CD4-positive, alpha-beta T cell (primary cell): Measurements from ENCODE around the gene LRP2. TPM values are rescaled to one million over a fixed set of nuclear protein-coding genes. Genes with fewer than 3 reads are reported as not detected.

ENCODE experiments used
- ATAC-seq: fragments of 200-7000 bp; cut with Tn5 transposase; one replicate; pipeline ENCODE4 v1.10.0; 2022; ENCODE audit warnings: mild to moderate bottlenecking; ENCODE audit not compliant: poor library complexity
- CTCF ChIA-PET: fragments of 350-600 bp; sonication (Branson Sonifier 250); formaldehyde crosslinking; loops from one replicate; lab custom pipeline; 2021; ENCODE audit warnings: antibody characterized with exemption, inconsistent platforms; lab: Charles Lee
- POLR2A ChIA-PET: fragments of 350-600 bp; sonication (Branson Sonifier 250); formaldehyde crosslinking; loops from one replicate; lab custom pipeline; 2021; ENCODE audit warnings: antibody characterized with exemption, inconsistent platforms; lab: Charles Lee
- DNase-seq, 14 experiments: peaks; one replicate each; pipeline ENCODE4 v3.0.0-alpha.2; 2013 to 2020; ENCODE audit warnings: mixed read lengths in 2 of 14
- H3K27ac ChIP-seq, 2 donors: one replicate each; pipeline versions ENCODE4 v1.5.1 to v1.7.0; 2013; ENCODE audit warnings: low read length in 2 of 2, low read depth in 1 of 2, mild to moderate bottlenecking in 1 of 2
- H3K27me3 ChIP-seq, 2 experiments: 1 replicate in 1 of 2; 2 replicates in 1 of 2; pipeline versions ENCODE4 v1.6.1 to v1.7.0; 2013; ENCODE audit warnings: low read length in 2 of 2, control low read depth in 1 of 2, mild to moderate bottlenecking in 1 of 2, moderate library complexity in 1 of 2; ENCODE audit not compliant: insufficient read depth in 2 of 2, control insufficient read depth in 1 of 2
- H3K36me3 ChIP-seq: one replicate; pipeline ENCODE4 v1.6.1; 2013; ENCODE audit warnings: low read length, control low read depth; ENCODE audit not compliant: insufficient read depth
- H3K4me1 ChIP-seq: one replicate; pipeline ENCODE4 v1.6.1; 2013; ENCODE audit warnings: low read length, control low read depth; ENCODE audit not compliant: insufficient read depth
- H3K4me3 ChIP-seq: one replicate; pipeline ENCODE4 v1.5.1; 2013; ENCODE audit warnings: mild to moderate bottlenecking, low read length, moderate library complexity
- H3K9me3 ChIP-seq, 2 experiments: 1 replicate in 1 of 2; 2 replicates in 1 of 2; pipeline versions ENCODE4 v1.6.1 to v1.7.0; 2013; ENCODE audit warnings: low read length in 2 of 2, mild to moderate bottlenecking in 2 of 2, control low read depth in 1 of 2, moderate library complexity in 1 of 2; ENCODE audit not compliant: control insufficient read depth in 1 of 2, insufficient read depth in 1 of 2
- H3K27ac Mint-ChIP-seq: one replicate; pipeline ENCODE4 v1.8.0; 2020; ENCODE audit warnings: mixed read lengths
- H3K27me3 Mint-ChIP-seq: one replicate; pipeline ENCODE4 v1.8.0; 2021; ENCODE audit warnings: mixed read lengths
- H3K36me3 Mint-ChIP-seq: one replicate; pipeline ENCODE4 v1.8.0; 2021; ENCODE audit warnings: low read depth, mixed read lengths
- H3K4me1 Mint-ChIP-seq: one replicate; pipeline ENCODE4 v1.8.0; 2021; ENCODE audit warnings: low read depth, mixed read lengths
- H3K4me3 Mint-ChIP-seq: one replicate; pipeline ENCODE4 v1.8.0; 2020; ENCODE audit warnings: mild to moderate bottlenecking, mixed read lengths
- H3K9me3 Mint-ChIP-seq: one replicate; pipeline ENCODE4 v1.8.0; 2020; ENCODE audit warnings: mixed read lengths
- CTCF ChIP-seq: fragments of 200-600 bp; IDR thresholded peaks from one replicate; pipeline ENCODE4 v1.8.0; 2022; ENCODE audit warnings: antibody characterized with exemption, mild to moderate bottlenecking
- intact Hi-C, 2 experiments: fragments of 100-400 bp; cut with DNase I in 1 of 2; cut with micrococcal nuclease in 1 of 2; formaldehyde crosslinking; loops; one replicate each; pipeline versions ENCODE4 v1.15.1 to v1.9.0; 2023 to 2025; cut with DNase I, micrococcal nuclease
- total RNA-seq, 174 experiments: library from RNA in 2 of 174; stranded (reverse) in 2 of 174; gene quantifications; one replicate each; pipeline ENCODE4 v1.2.3 and lab custom pipeline; 2021 to 2026

Gene LRP2
- total RNA-seq, 2 experiments from 2014 or later: 0.03 TPM; not detected in 1

- Mint-ChIP-seq H3K36me3 (no peaks in the 10 kb centered on the region), H3K4me1 (no peaks in the 10 kb centered on the region), H3K4me3 (no peak overlapping the region), H3K9me3 (no peaks in the 10 kb centered on the region), H3K27ac (no peak overlapping the region), H3K27me3 (peaks cover 34% of the 10 kb centered on the region)
- H3K36me3 ChIP-seq: no peaks in the 10 kb centered on the region
- no peaks in the 10 kb centered on the region for H3K9me3 ChIP-seq
- H3K4me3 ChIP-seq: no peak overlapping the region
- ChIA-PET CTCF (no interaction called here), POLR2A (no interaction called here)
- no peak overlapping the region for H3K27ac ChIP-seq
- no peaks in the 10 kb centered on the region for H3K4me1 ChIP-seq
- ATAC-seq: no peak
- peaks cover 3 to 10% of the 10 kb centered on the region in 2 experiments for H3K27me3 ChIP-seq
- no peak for DNase-seq
- intact Hi-C loops: no loop called here
- TF ChIP-seq CTCF: no peak
Observed at GRCh38 chr2:169173876-169174275, 188.5 kb downstream of the LRP2 start.

GRCh38 chr2:169172914-169173313 is 189.4 kb downstream of the LRP2 start:
- no peak overlapping the region for H3K27ac ChIP-seq
- ChIA-PET CTCF (no interaction called here), POLR2A (no interaction called here)
- H3K9me3 ChIP-seq: no peaks in the 10 kb centered on the region
- Mint-ChIP-seq H3K4me1 (no peaks in the 10 kb centered on the region), H3K36me3 (no peaks in the 10 kb centered on the region), H3K27me3 (peaks cover 40% of the 10 kb centered on the region), H3K9me3 (peaks cover 2% of the 10 kb centered on the region), H3K4me3 (no peak overlapping the region), H3K27ac (no peak overlapping the region)
- peaks cover 3 to 10% of the 10 kb centered on the region in 2 experiments for H3K27me3 ChIP-seq
- TF ChIP-seq CTCF: no peak
- H3K4me1 ChIP-seq: no peaks in the 10 kb centered on the region
- DNase-seq: no peak
- no peaks in the 10 kb centered on the region for H3K36me3 ChIP-seq
- no peak for ATAC-seq
- intact Hi-C loops: no loop called here
- H3K4me3 ChIP-seq: no peak overlapping the region

GRCh38 chr2:169172151-169172735 is 190.1 kb downstream of the LRP2 start:
- ChIA-PET CTCF (no interaction called here), POLR2A (no interaction called here)
- no peak overlapping the region for H3K4me3 Mint-ChIP-seq
- DNase-seq (no peak), ATAC-seq (no peak)
- Histone ChIP-seq H3K4me3 (no peak overlapping the region), H3K27me3 (peaks cover 0 to 10% of the 10 kb centered on the region in 2 experiments), H3K9me3 (no peaks in the 10 kb centered on the region), H3K27ac (no peak overlapping the region), H3K4me1 (no peaks in the 10 kb centered on the region), H3K36me3 (no peaks in the 10 kb centered on the region)
- H3K4me1 Mint-ChIP-seq: no peaks in the 10 kb centered on the region
- intact Hi-C loops: no loop called here
- H3K27me3 Mint-ChIP-seq: peaks cover 33% of the 10 kb centered on the region
- no peaks in the 10 kb centered on the region for H3K36me3 Mint-ChIP-seq
- no peak for TF ChIP-seq CTCF
- peaks cover 2% of the 10 kb centered on the region for H3K9me3 Mint-ChIP-seq
- no peak overlapping the region for H3K27ac Mint-ChIP-seq
